NOMO-1 treated with DMSO at 0.1 percent for 48 hours (cell line): ENCODE measurements around the gene MLLT1.
"Not testable (repeated sequence)": the region's sequence is repeated elsewhere in the genome, so short reads cannot be mapped to it uniquely, and the experiment has no call there.

ENCODE experiments used
- DNase-seq: peaks from one replicate; lab custom pipeline; 2025; ENCODE audit not compliant: unreplicated experiment; lab: John Stamatoyannopoulos, UW

MLLT1 gene

GRCh38 chr19:6279931-6280591 is at the start of gene MLLT1:
Gene MLLT1 (minus strand): TSS chr19:6279975. CDS start chr19:6279784, 191 bp downstream.
- peak; percentile 92 for DNase-seq

GRCh38 chr19:6326815-6327214 is 47.0 kb upstream of the MLLT1 start:
- DNase-seq, result no peak

- no peak for DNase-seq
Observed at GRCh38 chr19:6325614-6326013, 45.8 kb upstream of the MLLT1 start.

GRCh38 chr19:6324757-6325156 is 45.0 kb upstream of the MLLT1 start:
- no peak for DNase-seq

GRCh38 chr19:6322284-6322683 is 42.5 kb upstream of the MLLT1 start:
- no peak for DNase-seq

GRCh38 chr19:6319376-6319775 is 39.6 kb upstream of the MLLT1 start:
- no peak for DNase-seq

- DNase-seq, result no peak
Observed at GRCh38 chr19:6318772-6319171, 39.0 kb upstream of the MLLT1 start.

- DNase-seq, result not testable (repeated sequence)
Observed at GRCh38 chr19:6315646-6316045, 35.9 kb upstream of the MLLT1 start.

GRCh38 chr19:6313398-6313969 is 33.7 kb upstream of the MLLT1 start:
- DNase-seq, result no peak

- DNase-seq, result no peak
Observed at GRCh38 chr19:6312018-6312417, 32.2 kb upstream of the MLLT1 start.

GRCh38 chr19:6298413-6298812 is 18.6 kb upstream of the MLLT1 start:
- no peak for DNase-seq

GRCh38 chr19:6297202-6297601 is 17.4 kb upstream of the MLLT1 start:
- no peak for DNase-seq

GRCh38 chr19:6292006-6292405 is 12.2 kb upstream of the MLLT1 start:
- no peak for DNase-seq

GRCh38 chr19:6288737-6289136 is 9.0 kb upstream of the MLLT1 start:
- no peak for DNase-seq

- no peak for DNase-seq
Observed at GRCh38 chr19:6287269-6287885, 7.6 kb upstream of the MLLT1 start.

GRCh38 chr19:6286676-6287075 is 6.9 kb upstream of the MLLT1 start:
- DNase-seq, result no peak

- not testable (repeated sequence) for DNase-seq
Observed at GRCh38 chr19:6282393-6282792, 2.6 kb upstream of the MLLT1 start.

- no peak for DNase-seq
Observed at GRCh38 chr19:6279620-6279930, 200 bp downstream of the MLLT1 start.

GRCh38 chr19:6278740-6279619 is 795 bp downstream of the MLLT1 start:
- DNase-seq, result no peak

GRCh38 chr19:6278051-6278450 is 1.7 kb downstream of the MLLT1 start:
- DNase-seq, result no peak

GRCh38 chr19:6276447-6276846 is 3.3 kb downstream of the MLLT1 start:
- no peak for DNase-seq
